ENCODE measurements around the gene ZNF22.

The ZNF22 gene

DNA sequence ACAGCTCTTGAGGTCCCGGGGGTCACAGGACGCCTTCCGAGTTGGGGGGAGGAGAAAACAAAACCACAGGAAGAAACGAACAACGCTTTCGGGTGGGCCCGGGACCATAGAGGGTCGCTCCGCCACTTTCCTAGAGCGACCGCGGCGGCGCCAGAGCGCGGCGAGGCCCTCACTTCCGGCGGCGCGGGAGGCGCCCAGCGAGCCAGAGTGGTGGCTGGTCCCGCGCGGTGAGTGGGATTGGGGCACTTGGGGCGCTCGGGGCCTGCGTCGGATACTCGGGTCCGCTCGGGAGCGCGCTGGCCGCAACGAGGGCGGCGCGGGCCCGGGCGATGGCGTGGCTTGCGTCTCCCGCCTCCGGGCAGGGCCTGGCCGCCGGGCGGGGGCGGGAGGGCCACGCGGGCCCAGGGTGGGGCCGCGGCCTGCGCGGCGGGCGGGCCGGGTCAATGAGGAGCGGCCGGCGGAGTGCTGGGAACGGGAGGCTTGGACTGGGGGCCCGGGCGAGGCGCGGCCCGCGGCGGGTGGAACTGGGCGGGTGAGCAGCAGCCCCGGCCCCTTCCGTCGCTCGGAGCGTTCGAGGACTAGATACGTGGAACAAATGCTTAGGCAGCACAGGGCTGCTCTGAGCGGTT, at the start of gene ZNF22:
TSS of gene ZNF22 (plus strand) at position 172 of the 629 bp plus-strand sequence. CDS start 2,446 bp downstream, outside the sequence.
- peak; percentile 32 to 61 for DNase-seq (ENCODE audit: extremely low read depth in 1 of 2, low read depth in 1 of 2)

- DNase-seq (ENCODE audit: extremely low read depth in 1 of 2, low read depth in 1 of 2): no peak
These were observed 49.0 kb upstream of the ZNF22 start for GRCh38 chr10:44951576-44952226.

GRCh38 chr10:44952779-44953231, 47.9 kb upstream of the ZNF22 start:
- DNase-seq (ENCODE audit: extremely low read depth in 1 of 2, low read depth in 1 of 2): no peak

- DNase-seq (ENCODE audit: extremely low read depth in 1 of 2, low read depth in 1 of 2): no peak
These were observed 46.7 kb upstream of the ZNF22 start for GRCh38 chr10:44954042-44954441.

DNA sequence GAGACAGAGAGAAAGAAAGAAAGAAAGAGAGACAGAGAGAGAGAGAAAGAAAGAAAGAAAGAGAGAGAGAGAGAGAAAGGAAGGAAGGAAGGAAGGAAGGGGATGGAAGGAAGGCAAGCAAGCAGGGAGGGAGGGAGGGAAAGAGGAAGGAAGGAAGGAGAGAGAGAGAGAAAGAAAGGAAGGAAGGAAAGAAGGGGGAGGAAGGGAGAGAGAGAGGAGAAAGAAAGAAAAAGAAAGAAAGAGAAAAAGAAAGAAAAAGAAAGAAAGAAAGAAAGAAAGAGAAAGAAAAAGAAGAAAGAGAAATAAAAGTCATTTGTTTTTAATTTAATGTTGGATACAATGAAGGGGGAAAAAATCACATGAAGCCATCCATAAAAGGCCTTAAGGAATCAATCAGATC, 45.8 kb upstream of the ZNF22 start:
- no peak for DNase-seq (ENCODE audit: extremely low read depth in 1 of 2, low read depth in 1 of 2)

DNA sequence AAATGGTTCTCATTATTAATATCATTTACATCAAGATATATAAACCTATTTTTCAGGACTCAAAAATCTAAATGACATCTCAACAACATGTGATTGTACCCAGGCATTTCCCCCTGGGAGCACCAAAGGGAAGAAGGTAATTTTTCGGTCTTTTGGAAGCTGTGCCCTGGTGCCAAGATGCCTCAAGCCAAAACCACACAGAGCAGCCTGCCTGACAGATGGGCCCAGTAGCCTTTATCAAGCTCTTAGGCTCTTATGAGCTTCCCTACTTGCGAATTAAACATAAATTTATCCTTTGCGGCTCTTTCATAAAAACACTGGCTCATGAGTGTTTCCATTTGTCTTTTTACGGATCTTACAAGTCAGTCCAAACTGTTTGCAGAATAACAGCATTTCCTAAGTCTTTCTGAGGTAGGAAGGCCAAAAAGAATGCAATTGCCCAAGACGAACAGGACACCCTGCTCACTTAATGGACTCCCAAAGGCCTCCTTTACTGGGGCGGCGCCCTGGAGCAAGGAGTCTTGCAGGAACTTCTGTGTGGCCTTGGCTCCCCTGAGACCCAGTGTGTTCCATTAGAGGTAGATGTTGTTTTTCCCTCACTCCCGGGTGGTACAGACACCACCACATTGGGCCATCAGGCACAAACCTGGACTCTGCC, 45.2 kb upstream of the ZNF22 start:
- no peak for DNase-seq (ENCODE audit: extremely low read depth in 1 of 2, low read depth in 1 of 2)

DNA sequence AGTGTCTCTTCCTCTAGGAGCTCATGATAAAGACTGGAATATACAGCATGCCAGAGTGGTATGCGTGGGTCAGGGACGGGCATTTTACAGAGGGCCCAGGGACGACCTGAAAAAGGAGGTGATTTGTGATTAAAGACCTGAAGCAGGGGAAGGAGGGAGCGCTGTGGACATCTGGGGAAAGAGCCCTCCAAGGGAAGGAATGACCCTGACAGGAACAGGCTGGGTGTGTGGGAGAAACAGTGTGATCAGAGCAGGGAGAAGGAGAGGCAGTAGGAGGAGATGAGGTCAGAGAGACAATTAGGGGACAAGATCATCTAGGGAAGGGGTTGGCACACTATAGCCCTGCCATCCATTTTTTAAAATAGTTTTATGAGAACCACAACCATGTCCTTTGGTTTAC, 44.5 kb upstream of the ZNF22 start:
- no peak for DNase-seq (ENCODE audit: extremely low read depth in 1 of 2, low read depth in 1 of 2)

DNA sequence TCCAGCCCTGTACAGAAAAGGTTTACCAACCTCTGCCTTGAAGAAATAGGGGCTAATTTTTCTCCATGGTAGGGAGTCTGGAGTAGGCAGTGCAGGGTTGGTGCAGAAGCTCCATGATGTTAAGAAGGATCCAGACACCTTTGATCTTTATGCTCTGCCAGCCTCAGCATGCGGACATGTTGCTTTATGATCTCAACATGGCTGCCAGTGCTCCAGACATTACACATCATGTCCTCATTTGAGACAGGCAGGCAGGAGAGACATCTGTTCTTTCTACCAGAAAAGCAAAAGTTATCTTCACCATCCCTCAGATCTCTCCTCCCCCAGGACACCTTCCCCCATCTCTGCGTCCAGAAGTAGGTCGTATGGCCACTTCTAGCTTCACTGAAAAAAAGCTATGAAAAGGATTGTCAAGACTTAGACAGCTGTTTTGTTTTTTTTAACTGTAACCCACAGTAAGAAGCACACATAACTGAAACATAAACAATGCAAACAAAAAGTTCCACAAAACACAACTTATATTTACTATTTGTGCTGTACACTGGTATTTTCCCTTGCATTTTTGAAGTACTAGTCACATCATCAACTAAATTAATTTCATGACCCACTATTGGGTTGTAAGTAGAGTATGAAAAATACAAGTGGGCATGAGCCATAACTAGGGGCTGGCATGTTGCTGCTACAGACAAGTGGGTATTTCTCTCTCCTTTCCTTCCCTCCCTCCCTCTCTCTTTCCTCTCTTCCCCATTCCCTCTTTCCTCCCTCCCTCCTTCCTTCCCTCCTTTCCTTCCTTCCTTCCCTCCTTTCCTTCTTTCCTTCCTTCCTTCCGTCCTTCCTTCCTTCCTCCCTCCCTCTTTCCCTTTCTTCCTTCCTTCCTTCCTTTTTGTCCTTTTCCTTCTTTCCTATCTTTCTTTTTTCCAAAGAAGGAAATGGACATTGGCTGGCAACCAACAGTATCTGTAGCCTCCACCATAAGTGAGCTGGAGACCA, 43.7 kb upstream of the ZNF22 start:
- no peak for DNase-seq (ENCODE audit: extremely low read depth in 1 of 2, low read depth in 1 of 2)

- no peak for DNase-seq (ENCODE audit: extremely low read depth in 1 of 2, low read depth in 1 of 2)
These were observed 42.4 kb upstream of the ZNF22 start for GRCh38 chr10:44958196-44958897.

GRCh38 chr10:44958898-44959246, 41.9 kb upstream of the ZNF22 start:
- DNase-seq (ENCODE audit: extremely low read depth in 1 of 2, low read depth in 1 of 2): no peak

DNA sequence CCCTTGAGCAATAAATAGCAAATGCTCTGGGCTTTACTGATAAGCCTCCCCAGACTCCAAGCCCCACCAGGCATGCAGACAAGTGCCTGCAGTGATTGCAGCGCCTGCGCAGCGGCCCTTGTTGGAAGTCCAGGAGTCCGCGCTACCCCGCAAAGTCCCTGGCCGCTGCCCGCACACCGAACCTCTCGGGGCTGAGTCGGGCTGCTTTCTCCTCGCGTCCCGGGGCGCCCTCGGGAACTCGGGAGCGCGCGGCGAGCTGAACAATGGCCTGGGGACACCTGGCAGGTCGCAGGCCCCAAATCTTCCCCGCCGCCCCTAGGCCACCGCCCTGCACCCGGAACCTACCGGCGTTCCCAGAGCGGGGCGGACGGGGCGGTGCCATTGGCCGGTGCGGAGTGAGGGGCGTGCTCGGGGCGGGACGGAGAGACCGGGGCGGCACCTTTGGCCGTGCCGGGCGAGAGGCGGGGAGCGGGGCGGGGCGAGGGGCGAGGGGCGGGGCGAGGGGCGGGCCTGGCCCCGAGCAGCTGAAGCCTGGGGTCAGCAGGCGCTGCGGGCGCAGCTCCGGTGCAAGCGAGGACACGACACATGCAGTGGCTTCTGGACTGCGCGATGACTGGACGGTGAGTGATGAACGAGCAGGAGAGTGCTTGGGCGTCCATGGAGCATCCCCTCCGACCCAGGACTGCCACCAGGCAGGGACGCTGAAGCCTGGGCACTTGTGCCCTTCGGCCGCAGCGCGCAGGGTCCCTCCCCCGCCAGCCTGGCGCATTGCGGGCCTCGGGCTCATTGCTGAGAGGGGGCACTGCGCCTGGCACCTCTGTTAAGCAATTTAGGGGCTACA, 41.3 kb upstream of the ZNF22 start, which contains the start of gene RASSF4:
TSS of gene RASSF4 (plus strand) at position 556 of the 841 bp plus-strand sequence. CDS start 10,401 bp downstream, outside the sequence.
- peak; percentile 72 to 86 for DNase-seq (ENCODE audit: extremely low read depth in 1 of 2, low read depth in 1 of 2)

- DNase-seq (ENCODE audit: extremely low read depth in 1 of 2, low read depth in 1 of 2): no peak
These were observed 40.6 kb upstream of the ZNF22 start for GRCh38 chr10:44960088-44960460.

GRCh38 chr10:44960482-44961229, 40.1 kb upstream of the ZNF22 start:
- DNase-seq (ENCODE audit: extremely low read depth in 1 of 2, low read depth in 1 of 2): no peak

- DNase-seq (ENCODE audit: extremely low read depth in 1 of 2, low read depth in 1 of 2): no peak
These were observed 39.5 kb upstream of the ZNF22 start for GRCh38 chr10:44961230-44961571.

DNA sequence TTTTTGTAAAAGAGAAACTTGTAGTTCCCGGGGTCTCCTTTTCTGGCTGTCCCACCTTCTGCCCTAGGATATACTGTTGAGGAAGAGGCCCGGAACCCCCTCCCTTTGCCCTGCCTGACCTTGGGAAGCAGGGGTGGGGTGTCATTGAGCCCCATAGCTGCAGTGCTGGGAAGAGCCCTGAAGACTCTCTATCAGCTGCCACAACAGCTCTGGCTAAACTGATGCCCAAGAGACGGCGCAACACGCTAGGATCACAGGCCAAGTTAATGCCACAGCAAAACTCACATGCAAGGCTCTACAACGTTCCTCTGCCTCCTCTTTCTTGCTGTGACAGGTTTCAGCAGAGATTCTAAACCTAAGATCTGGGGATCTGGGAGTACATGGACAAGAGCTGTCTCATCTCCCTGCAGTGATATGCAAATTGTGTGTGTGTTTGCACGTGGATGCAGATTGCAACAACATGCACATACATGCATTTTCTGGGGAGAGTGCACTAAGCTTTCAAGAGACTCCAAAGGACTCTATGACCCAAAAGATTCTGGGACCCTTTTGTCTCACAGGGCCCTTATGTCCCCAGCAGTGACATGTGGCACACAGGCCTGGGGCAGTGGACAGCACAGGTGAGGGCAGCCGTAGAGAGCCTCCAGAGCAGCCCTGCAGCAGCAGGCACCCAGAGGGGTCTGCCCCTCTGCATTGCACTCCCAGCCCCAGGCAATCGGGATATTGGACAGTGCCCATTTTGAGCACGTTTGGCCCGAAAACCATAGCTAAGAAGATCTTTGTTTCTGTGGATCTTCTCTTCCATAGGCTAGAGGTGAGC, 38.6 kb upstream of the ZNF22 start:
- no peak for DNase-seq (ENCODE audit: extremely low read depth in 1 of 2, low read depth in 1 of 2)

DNA sequence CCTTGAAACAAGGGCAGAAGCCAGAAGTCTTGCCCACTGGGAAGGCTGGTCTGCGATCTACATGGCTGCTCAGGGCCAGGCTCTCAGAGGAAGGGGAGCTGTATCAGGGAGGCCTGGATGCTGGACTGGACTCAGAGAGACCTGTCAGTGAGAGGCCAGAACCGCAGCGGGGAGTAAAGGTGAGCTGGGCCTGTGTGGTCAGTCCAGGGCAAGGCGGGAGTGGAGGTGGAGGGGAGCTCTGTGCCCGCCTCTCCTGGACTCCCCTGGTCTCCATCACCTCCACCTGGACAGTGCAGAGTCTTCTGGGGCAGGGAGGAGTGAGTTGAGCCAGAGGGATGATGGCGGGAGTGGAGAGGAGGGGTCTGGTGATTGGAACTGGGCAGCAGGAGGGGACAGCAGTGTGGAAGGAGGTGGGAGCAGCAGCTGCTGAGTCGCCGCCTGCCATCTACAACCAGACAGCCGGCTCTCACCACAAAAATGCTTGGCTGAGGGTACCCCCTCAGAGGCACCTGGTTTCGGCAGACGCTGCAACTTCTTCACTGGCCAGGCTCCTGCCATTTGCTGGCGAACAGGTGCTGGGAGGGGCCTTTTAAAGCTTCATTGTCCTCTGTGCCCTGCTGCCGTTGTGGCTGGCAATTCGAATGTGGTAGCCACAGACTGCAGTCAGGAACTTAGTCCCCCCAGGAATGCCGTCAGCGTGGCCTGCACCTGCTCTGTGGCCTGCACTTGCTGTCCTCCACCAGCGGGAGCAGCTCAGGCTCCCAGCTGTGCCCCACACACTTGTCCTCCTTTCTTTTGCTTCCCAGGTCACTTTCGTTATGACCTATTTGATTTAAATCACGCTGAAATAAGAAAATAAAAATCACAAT, 37.6 kb upstream of the ZNF22 start:
- DNase-seq (ENCODE audit: extremely low read depth in 1 of 2, low read depth in 1 of 2): no peak
